Measurements from ENCODE around the gene GPR35. TPM values are rescaled to one million over a fixed set of nuclear protein-coding genes. Genes with fewer than 3 reads are reported as not detected.
A peak's percentile ranks its signal among the peaks of the same experiment; 100 is the strongest.

GPR35 gene
- total RNA-seq, 2 donors from 2014 or later: 0.55 to 0.71 TPM

DNA sequence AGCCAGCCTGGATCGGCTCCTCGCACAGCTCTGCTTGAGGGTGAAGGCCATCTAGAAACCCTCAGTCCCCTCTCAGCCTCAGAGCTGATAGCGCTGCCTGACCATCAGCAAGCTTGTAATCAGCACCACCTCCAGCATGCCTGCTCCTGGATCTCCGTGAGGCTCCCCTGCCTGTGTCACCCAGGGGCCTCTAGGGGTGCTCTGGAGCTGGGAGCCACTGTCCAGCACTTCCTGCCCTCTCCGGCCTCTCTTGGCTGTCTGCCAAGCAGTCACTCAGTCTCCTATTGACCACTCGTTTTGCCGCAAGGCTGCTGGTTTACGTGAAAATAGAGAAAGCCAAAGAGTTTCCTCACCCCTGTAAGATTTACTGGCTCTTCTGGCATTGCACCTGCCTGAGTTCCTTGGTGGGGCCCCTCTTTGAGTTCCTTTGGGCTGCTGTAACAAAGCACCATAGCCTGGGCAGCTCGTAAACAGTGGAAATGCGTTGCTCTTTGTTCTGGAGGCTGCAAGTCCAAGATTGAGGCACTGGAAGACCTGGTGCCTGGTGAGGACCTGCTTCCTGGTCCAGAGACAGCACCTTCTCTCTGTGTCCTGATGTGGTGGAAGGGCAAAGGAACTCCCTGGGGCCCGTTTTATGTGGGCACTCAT lies 20.9 kb upstream of the GPR35 start:
- Histone ChIP-seq H3K27me3 (ENCODE audit: control insufficient read depth, insufficient read depth, low read length, poor library complexity, severe bottlenecking) (no peaks in the 10 kb centered on the region), H3K4me3 (ENCODE audit: low read length) (no peak overlapping the region), H3K9me3 (ENCODE audit: control insufficient read depth, low read length) (no peaks in the 10 kb centered on the region), H3K9ac (ENCODE audit: extremely low read depth, low read length, poor library complexity, severe bottlenecking) (no peak overlapping the region), H3K4me1 (ENCODE audit: control insufficient read depth, insufficient read depth, low read length) (no peaks in the 10 kb centered on the region), H3K36me3 (ENCODE audit: control insufficient read depth, insufficient read depth, low read length) (no peaks in the 10 kb centered on the region), H3K27ac (ENCODE audit: low read depth, low read length) (no peak overlapping the region)
- no peaks in the 10 kb centered on the region for H3K9me3 Mint-ChIP-seq
- H3K36me3 Mint-ChIP-seq (ENCODE audit: low read depth): peaks cover 5% of the 10 kb centered on the region
- peak; percentile 89 for DNase-seq
- H3K27ac Mint-ChIP-seq: no peak overlapping the region
- peak; percentile 81 for TF ChIP-seq CTCF (conservative IDR thresholded peaks at IDR 0.05)
- no peak overlapping the region for H3K4me3 Mint-ChIP-seq
- 68 to 74% methylated on average over 6 to 11 of the region's 11 CpGs for WGBS, 2 experiments (ENCODE audit: insufficient coverage in 1 of 2, insufficient read length in 1 of 2)
- H3K27me3 Mint-ChIP-seq (ENCODE audit: insufficient read depth): no peaks in the 10 kb centered on the region
- no peaks in the 10 kb centered on the region for H3K4me1 Mint-ChIP-seq

DNA sequence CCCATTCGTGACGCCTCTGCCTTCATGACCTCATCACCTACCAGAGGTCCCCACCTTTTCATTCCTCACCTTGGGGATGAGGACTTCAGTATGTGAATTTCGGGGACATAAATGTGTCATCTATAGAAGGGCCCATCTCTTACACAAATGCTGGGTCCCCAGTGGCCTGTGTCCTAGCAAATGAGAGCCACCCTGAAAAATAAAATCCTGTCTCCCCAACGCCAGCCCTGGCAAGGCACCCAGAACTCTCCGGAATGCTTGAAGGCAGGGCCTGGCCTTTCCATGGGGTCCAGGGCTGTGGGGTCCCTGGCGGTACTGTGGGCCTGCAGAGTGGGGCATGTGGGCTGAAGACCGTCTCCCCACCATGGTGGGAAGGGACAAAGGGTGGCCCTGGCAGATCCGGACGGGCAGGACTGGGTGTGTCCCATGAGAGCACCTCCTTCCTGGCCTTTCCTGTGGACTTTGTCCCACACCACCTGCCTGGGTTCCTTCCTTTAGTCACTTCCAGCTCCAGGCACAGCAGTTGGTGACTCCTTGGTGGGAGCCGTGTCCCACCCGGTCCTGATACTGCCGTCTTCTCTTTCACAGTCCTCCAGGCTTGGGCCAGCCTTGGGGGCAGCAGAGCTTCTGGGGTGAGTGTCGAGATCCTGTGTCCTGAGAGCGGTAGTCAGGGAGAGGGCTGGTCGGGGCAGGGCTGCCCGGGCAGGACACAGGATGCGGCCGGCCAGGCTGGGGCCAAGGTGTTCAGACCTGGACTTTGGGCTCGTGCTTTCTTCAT lies 20.2 kb upstream of the GPR35 start:
- H3K9ac ChIP-seq (ENCODE audit: extremely low read depth, low read length, poor library complexity, severe bottlenecking): no peak overlapping the region
- no peak for TF ChIP-seq CTCF (conservative IDR thresholded peaks at IDR 0.05)
- Mint-ChIP-seq H3K27ac (no peak overlapping the region), H3K4me3 (no peak overlapping the region), H3K36me3 (ENCODE audit: low read depth) (peaks cover 5% of the 10 kb centered on the region), H3K27me3 (ENCODE audit: insufficient read depth) (peaks cover 1% of the 10 kb centered on the region), H3K9me3 (no peaks in the 10 kb centered on the region), H3K4me1 (no peaks in the 10 kb centered on the region)
- 86 to 96% methylated on average over 12 to 19 of the region's 19 CpGs for WGBS, 2 experiments (ENCODE audit: insufficient coverage in 1 of 2, insufficient read length in 1 of 2)
- no peak for DNase-seq
- H3K4me1 ChIP-seq (ENCODE audit: control insufficient read depth, insufficient read depth, low read length): no peaks in the 10 kb centered on the region
- no peak overlapping the region for H3K4me3 ChIP-seq (ENCODE audit: low read length)
- no peaks in the 10 kb centered on the region for H3K27me3 ChIP-seq (ENCODE audit: control insufficient read depth, insufficient read depth, low read length, poor library complexity, severe bottlenecking)
- H3K9me3 ChIP-seq (ENCODE audit: control insufficient read depth, low read length): no peaks in the 10 kb centered on the region
- H3K27ac ChIP-seq (ENCODE audit: low read depth, low read length): no peak overlapping the region
- H3K36me3 ChIP-seq (ENCODE audit: control insufficient read depth, insufficient read depth, low read length): no peaks in the 10 kb centered on the region

DNA sequence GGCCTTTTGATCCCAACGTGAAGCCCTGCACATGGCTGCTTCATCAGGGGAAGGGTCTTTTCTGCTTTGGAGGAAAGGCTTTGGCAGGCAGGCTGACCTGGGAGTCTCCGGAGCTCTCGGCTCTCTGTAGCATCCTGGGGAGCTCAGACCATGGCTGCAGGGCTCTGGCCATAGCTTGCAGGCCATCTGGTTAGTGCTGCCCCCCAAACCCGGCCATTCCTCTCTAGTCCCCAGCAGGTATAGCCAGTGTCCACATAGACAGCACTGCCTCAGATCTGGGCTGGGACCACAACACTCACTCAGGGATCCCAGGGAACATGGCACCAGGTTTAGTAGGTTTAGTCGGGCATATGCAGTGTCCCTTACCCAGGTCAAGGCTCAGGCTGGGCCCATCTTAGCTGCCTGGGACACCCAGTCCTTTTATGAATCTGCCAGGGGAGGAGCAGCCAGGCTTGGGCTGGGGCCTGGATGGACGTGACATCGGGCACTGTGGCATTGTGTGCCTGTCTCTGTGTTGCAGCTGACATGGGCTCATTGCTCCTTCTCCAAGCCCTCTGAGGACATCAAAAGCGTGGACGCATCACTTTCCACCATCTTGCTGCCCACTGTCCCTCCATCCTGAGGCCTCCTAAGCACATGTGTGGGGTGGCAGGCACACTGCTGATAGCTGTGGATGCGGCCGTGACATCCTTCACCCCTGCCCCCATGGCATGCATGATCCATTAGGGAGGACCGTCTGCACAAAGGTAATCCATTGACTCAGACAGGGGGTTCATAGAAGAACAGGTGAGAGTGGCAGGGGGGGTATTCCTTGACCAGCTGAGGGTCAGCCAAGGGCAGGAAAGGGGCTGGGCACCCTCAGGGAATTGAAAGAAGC lies 19.2 kb upstream of the GPR35 start:
- H3K27me3 ChIP-seq (ENCODE audit: control insufficient read depth, insufficient read depth, low read length, poor library complexity, severe bottlenecking): no peaks in the 10 kb centered on the region
- Mint-ChIP-seq H3K36me3 (ENCODE audit: low read depth) (peaks cover 5% of the 10 kb centered on the region), H3K9me3 (no peaks in the 10 kb centered on the region), H3K27ac (no peak overlapping the region), H3K4me3 (no peak overlapping the region), H3K4me1 (no peaks in the 10 kb centered on the region), H3K27me3 (ENCODE audit: insufficient read depth) (peaks cover 1% of the 10 kb centered on the region)
- H3K4me1 ChIP-seq (ENCODE audit: control insufficient read depth, insufficient read depth, low read length): no peaks in the 10 kb centered on the region
- TF ChIP-seq CTCF (conservative IDR thresholded peaks at IDR 0.05): no peak
- no peak overlapping the region for H3K9ac ChIP-seq (ENCODE audit: extremely low read depth, low read length, poor library complexity, severe bottlenecking)
- H3K27ac ChIP-seq (ENCODE audit: low read depth, low read length): no peak overlapping the region
- 89 to 91% methylated on average over 11 to 12 of the region's 12 CpGs for WGBS, 2 experiments (ENCODE audit: insufficient coverage in 1 of 2, insufficient read length in 1 of 2)
- no peaks in the 10 kb centered on the region for H3K9me3 ChIP-seq (ENCODE audit: control insufficient read depth, low read length)
- H3K4me3 ChIP-seq (ENCODE audit: low read length): no peak overlapping the region
- no peak for DNase-seq
- no peaks in the 10 kb centered on the region for H3K36me3 ChIP-seq (ENCODE audit: control insufficient read depth, insufficient read depth, low read length)
